GM19025 (cell line): ENCODE results near the gene TTC38.
"Not testable (repeated sequence)": the region's sequence is repeated elsewhere in the genome, so short reads cannot be mapped to it uniquely, and the experiment has no call there.

ENCODE experiments used
- ATAC-seq: cut with Tn5 transposase; IDR thresholded peaks from one replicate; pipeline ENCODE4 v1.9.1; 2021; ENCODE audit warnings: mild to moderate bottlenecking, low read depth, moderate library complexity; ENCODE audit not compliant: unreplicated experiment

TTC38 gene

GRCh38 chr22:46244771-46245170 is 23.0 kb upstream of the TTC38 start:
- no peak for ATAC-seq

GRCh38 chr22:46245511-46245910 is 22.3 kb upstream of the TTC38 start:
- no peak for ATAC-seq

- no peak for ATAC-seq
Measured at GRCh38 chr22:46246178-46246577, 21.6 kb upstream of the TTC38 start.

GRCh38 chr22:46247443-46247975 is 20.3 kb upstream of the TTC38 start:
- no peak for ATAC-seq

GRCh38 chr22:46250035-46250782 is 17.6 kb upstream of the TTC38 start, which contains the start of gene CDPF1:
CDPF1 (minus strand) TSS chr22:46250293; CDS start chr22:46248284, 2,009 bp downstream.
- peak; percentile 87 for ATAC-seq

GRCh38 chr22:46250783-46251125 is 17.1 kb upstream of the TTC38 start:
- no peak for ATAC-seq

GRCh38 chr22:46251266-46251665 is 16.5 kb upstream of the TTC38 start:
- ATAC-seq = no peak

- ATAC-seq = no peak
Measured at GRCh38 chr22:46251816-46252380, 15.9 kb upstream of the TTC38 start.

- no peak for ATAC-seq
Measured at GRCh38 chr22:46256358-46256958, 11.3 kb upstream of the TTC38 start.

GRCh38 chr22:46259374-46259773 is 8.4 kb upstream of the TTC38 start:
- no peak for ATAC-seq

GRCh38 chr22:46260038-46260437 is 7.8 kb upstream of the TTC38 start:
- no peak for ATAC-seq

- no peak for ATAC-seq
Measured at GRCh38 chr22:46262449-46263215, 5.2 kb upstream of the TTC38 start.

- no peak for ATAC-seq
Measured at GRCh38 chr22:46263216-46263590, 4.6 kb upstream of the TTC38 start, which contains the start of gene PKDREJ. PKDREJ (minus strand) TSS chr22:46263343; CDS start chr22:46263322, 21 bp downstream.

GRCh38 chr22:46264520-46264919 is 3.3 kb upstream of the TTC38 start:
- not testable (repeated sequence) for ATAC-seq

GRCh38 chr22:46265627-46266026 is 2.2 kb upstream of the TTC38 start:
- not testable (repeated sequence) for ATAC-seq

GRCh38 chr22:46269564-46269963 is 1.8 kb downstream of the TTC38 start:
- ATAC-seq = no peak

GRCh38 chr22:46272196-46272595 is 4.4 kb downstream of the TTC38 start:
- ATAC-seq = no peak

- ATAC-seq = no peak
Measured at GRCh38 chr22:46272762-46273431, 5.1 kb downstream of the TTC38 start.

GRCh38 chr22:46273432-46274148 is 5.8 kb downstream of the TTC38 start:
- ATAC-seq = no peak

- ATAC-seq = no peak
Measured at GRCh38 chr22:46274381-46274780, 6.6 kb downstream of the TTC38 start.
